GM19025 (cell line): ENCODE measurements around the gene KLF6.

ENCODE experiments used
- ATAC-seq: cut with Tn5 transposase; IDR thresholded peaks from one replicate; pipeline ENCODE4 v1.9.1; 2021; ENCODE audit warnings: mild to moderate bottlenecking, low read depth, moderate library complexity; ENCODE audit not compliant: unreplicated experiment

KLF6 gene

DNA sequence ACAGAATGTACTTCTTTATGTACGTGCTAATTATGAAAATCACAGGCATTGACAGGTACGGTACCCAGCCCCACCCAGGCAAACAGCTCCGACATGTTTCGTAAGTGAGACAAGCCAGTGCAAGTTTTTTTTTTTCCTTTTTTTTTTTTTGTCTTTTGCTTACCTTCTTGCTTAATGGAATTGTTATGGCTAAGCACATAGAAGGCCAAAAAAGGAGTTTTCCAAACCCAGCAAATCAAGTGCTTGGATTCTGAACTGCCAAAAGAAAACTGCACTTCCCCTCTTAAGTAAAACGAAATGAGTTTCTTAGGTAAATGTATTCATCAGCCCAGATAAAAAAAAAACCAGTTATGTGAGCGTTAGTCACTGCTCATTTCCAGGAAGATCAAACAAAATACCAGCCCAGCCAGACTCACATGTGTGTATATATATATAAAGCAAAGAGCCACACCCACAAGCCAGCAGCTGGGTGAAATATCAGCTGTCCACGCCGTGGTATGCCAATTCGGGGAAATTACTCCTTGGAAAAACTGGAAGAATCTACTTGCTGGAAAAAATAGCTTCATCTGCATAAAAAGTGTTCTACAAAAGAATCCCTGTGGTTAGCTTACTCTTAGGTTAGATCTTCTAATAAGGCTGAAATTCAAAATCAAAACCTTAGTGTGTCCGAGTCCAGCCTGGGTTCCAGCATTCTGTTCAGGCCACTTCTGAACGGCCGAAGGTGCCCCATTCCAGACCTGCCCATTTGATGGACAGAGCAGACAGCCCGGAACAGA is 8.0 kb downstream of the KLF6 start:
- ATAC-seq = no peak

GRCh38 chr10:3775696-3776551 is 9.1 kb downstream of the KLF6 start:
- ATAC-seq = no peak

- ATAC-seq = no peak
These were observed 10.0 kb downstream of the KLF6 start for GRCh38 chr10:3774814-3775695.

DNA sequence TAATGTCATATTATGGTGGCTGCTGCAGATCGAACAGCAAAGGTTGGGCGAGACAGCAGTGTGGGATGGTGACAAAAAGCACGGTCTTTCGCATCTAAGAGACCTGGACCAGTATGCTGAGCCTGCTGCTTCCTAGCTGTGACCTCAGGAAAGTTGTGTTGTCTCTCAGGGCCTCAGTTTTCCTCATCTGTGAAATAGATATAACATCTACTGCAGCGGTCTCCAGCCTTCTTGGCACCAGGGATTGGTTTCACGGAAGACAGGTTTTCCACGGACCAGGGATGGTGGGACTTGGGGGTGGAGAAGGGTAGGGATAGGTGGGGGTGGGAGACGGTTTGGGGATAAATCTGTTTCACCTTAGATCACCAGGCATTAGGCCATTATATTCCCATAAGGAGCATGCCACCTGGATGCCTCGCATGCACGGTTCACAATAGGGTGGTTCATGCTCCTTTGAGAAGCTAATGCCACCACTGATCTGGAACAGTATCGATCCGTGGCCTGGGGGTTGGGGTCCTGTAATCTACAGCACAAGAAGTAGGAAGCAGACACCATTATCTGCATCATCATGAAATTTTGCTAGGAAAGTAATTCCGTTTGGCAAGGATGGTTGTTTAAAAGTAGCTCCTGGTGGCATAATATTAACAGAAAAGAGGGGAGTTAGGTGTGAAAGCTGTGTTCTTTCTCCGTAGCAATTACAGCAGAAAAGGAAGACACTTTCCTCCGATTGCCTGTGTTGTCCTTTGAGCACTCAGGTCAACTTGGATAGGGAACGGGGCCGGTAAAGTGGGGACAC is 10.8 kb downstream of the KLF6 start:
- no peak for ATAC-seq

GRCh38 chr10:3773460-3774017 is 11.5 kb downstream of the KLF6 start:
- ATAC-seq = no peak

- no peak for ATAC-seq
These were observed 12.4 kb downstream of the KLF6 start for GRCh38 chr10:3772361-3773171.

DNA sequence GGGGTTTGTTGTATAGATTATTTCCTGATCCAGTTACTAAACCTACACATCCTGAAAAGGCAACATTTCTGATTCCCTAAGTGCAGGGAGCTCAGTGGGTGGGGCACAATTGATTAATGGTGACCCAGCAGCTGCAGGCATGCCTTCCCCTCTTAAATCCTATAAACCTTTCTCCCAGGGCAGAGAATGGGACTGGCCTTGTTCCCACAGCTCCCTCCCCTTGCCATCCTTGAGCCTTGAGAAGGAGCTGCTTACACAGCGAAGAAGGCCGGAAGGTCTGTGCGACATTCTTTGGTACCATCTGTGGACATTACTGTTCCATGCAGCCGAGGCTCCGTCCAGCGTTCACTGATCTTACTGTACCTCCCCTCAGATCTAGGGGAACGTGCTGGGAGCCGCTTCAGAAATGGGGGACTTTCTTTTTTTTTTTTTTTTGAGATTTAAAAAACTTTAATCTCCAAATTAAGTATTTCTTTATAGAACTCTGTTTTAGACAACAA is 14.3 kb downstream of the KLF6 start:
- ATAC-seq = no peak

- ATAC-seq = no peak
These were observed 15.5 kb downstream of the KLF6 start for GRCh38 chr10:3769556-3769955.

DNA sequence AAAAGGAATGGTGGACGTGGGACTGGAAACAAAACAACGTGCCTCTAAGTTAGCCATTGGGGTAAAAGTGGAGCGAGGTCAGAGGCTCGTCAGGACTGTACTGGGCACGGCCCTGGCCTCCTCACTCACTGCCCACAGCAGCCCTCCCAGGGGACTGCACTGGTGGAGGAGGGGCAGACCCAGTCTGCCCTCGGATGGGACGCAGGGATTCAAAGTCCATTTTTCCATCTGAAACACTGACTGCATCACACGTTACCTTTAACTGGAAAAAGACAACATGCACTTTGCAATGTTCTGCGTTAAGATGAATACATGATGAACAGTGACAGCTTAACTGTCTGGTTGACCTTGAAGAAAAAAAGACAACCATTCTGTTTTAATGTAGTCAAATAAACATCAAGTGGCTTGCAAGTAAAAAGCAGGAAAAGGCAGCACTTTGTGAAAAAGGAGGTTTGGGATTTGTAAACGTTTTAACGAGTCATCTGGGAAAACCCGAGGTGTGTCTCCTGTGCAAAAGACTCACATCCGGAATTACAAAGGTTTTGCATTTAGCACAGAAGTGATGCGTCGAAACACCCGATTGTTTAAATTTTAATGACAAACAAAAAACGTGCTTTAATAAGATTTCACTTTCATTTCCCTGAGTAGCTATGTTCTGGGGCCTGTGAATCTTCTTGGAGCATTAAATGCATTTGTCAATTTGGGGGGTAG is 18.8 kb downstream of the KLF6 start:
- no peak for ATAC-seq

GRCh38 chr10:3765146-3765545 is 19.9 kb downstream of the KLF6 start:
- ATAC-seq = no peak

DNA sequence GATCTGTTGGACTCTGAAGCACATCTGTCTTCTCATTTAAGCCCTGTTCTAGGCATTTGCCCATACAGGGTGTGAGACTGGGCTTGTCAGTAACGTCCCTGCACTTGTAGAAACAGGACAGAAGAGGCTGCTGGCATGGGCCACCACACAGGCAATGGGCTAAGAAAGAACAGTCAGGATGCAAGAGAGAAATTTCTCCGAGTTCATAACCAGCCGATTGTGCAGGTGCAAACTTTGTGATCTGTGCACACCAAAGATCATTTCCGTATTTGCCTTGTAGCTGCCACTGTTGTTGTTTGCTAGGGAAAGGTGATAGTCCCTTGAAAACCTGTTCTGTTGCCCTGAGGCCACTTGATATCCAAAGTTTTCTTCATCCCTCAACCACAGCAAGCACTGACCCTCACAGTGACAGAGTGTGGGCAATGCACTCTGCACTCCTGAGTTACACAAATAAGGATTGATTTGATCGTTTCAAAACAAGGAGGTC is 20.3 kb downstream of the KLF6 start:
- no peak for ATAC-seq

DNA sequence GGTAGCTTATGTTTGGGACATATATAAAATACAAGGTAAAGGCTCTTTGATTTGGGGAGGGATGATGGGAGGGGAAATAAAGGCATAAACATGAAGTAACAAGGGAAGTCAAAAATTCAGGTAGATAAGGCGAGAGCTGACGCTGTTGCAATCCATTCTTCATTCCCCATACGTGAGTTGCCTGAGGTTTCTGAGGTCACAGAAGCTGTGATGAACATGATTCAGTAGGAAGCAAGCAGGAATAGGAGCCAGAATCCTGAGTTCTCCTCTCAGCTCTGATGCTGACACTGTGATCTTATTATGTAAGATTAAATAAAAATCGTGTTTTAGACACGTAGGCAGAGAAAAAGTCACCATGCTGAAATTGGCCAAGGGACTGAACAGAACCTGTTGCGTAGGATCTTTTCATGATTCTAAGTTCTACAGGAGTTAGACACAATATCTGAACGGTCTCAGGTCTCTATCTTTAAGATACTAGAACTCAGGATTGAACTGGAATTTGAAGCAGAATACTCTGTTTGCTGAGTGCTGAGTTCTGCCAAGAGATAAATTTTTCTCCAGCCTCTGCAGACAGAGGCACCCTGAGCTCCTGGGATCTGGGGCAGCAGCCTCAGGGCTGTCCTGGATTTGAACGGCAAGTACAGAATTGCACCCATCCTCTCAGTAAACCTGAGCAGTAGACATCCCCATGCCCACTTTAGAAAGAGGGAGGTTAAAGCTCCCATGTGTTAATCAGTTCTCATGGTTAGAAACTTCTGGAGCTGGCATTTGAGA is 21.0 kb downstream of the KLF6 start:
- no peak for ATAC-seq

DNA sequence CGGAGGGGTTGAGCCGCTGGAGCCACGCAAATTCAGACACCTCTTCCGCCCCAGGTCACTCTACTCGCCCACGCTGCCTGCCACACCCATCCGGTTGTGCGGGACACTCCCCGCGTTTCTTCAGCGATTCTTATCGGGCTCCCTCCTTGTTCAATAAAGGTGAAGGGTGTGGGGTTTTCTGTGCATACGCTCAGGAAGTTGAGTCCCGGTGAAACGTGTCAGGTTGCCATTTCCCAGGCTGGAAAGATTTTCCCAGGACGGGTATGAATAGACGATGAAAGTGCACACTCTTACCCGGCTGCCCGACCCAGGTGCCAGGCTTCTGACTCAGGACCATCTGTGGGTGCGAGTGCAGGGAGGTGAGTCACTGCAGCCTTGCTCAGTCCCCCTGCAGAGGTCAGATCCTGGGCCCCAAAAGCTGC is 22.0 kb downstream of the KLF6 start:
- ATAC-seq = no peak

DNA sequence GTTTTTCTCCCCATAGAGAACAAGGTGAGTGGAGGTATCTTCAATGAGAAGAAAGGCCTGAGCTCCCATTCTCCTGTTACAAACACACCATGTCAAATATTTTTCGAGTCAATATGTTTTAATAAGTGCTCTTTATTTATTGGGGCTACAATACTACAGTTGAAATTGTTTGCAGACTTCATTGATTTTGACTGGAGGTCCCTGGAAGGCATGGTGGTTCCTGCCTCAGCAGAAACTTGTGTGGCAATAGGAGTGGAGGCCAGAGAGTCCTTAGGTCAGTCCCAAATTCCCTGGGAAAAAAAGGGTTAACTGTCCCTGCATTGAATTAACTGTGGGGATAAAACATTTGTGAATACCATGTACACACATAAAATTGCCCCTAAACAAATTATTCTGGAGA is 22.7 kb downstream of the KLF6 start:
- no peak for ATAC-seq

DNA sequence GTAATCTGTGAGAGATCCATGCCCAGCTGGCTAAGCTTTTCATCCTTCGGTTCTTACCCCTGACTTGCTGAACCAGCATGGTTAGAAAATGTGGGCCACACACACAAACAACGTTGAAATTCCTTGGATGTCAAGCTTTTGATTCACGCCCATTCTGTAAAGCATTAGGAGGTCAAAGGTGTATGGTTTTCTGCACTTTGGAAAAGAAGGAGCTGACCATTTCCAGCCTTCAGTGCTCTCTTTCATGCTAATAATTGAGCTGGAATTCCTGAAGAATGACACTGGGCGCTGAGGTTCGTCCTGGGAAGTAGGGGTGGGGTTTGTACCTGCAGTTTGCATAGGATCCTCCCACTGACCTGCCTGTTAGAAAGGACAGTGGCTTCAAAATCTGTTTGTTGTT is 23.1 kb downstream of the KLF6 start:
- ATAC-seq = no peak

GRCh38 chr10:3761021-3761686 is 23.9 kb downstream of the KLF6 start:
- ATAC-seq = peak; percentile 24

GRCh38 chr10:3760083-3760482 is 24.9 kb downstream of the KLF6 start:
- ATAC-seq = no peak
